Esophagus squamous epithelium (tissue), 5 donors: ENCODE data around the gene OGFR. TPM values are rescaled to one million over a fixed set of nuclear protein-coding genes. Genes with fewer than 3 reads are reported as not detected.

Source experiments
- DNase-seq: peaks from one replicate; lab custom pipeline; 2025; lab: John Stamatoyannopoulos, UW
- H3K27ac ChIP-seq, 4 donors: fragments of 200-600 bp; sonication (generic); one replicate each; pipeline ENCODE4 v1.5.1; 2016 to 2019; ENCODE audit warnings: mild to moderate bottlenecking in 1 of 4
- H3K27me3 ChIP-seq, 4 donors: fragments of 200-600 bp; sonication (generic); 1 replicate in 3 of 4; 2 replicates in 1 of 4; pipeline versions ENCODE4 v1.5.1 to v1.6.0; 2017 to 2021; ENCODE audit warnings: antibody characterized with exemption in 1 of 4
- H3K36me3 ChIP-seq, 3 donors: fragments of 200-600 bp; sonication (generic); one replicate each; pipeline ENCODE4 v1.5.1; 2016 to 2019
- H3K4me1 ChIP-seq, 3 donors: fragments of 200-600 bp; sonication (generic); one replicate each; pipeline ENCODE4 v1.5.1; 2017 to 2019
- H3K4me3 ChIP-seq, 4 donors: fragments of 200-600 bp; sonication (generic); 1 replicate in 3 of 4; 2 replicates in 1 of 4; pipeline ENCODE4 v1.5.1; 2016 to 2019; ENCODE audit warnings: mild to moderate bottlenecking in 2 of 4, moderate library complexity in 1 of 4
- H3K9me3 ChIP-seq, 3 donors: fragments of 200-600 bp; sonication (generic); one replicate each; pipeline ENCODE4 v1.5.1; 2016 to 2019
- CTCF ChIP-seq, 6 experiments: fragments of 450-650 bp in 4 of 6; fragments of 200-600 bp in 2 of 6; sonication (generic) in 2 of 6; IDR thresholded peaks; one replicate each; pipeline ENCODE4 v1.5.1; 2016 to 2019; ENCODE audit warnings: antibody characterized with exemption in 6 of 6, mild to moderate bottlenecking in 4 of 6, moderate library complexity in 4 of 6
- POLR2A ChIP-seq, 4 donors: fragments of 450-650 bp; IDR thresholded peaks; one replicate each; pipeline ENCODE4 v1.6.1; 2017; ENCODE audit warnings: antibody characterized with exemption in 4 of 4, mild to moderate bottlenecking in 4 of 4, moderate library complexity in 3 of 4
- WGBS, 2 donors: methylation state at CpG; one replicate each; pipeline ENCODE4 v1.1.5; 2018; 5-methylcytosine and 5-hydroxymethylcytosine counted together
- intact Hi-C: fragments of 100-400 bp; cut with DNase I; formaldehyde crosslinking; loops from one replicate; pipeline ENCODE4 v1.15.0; 2022
- total RNA-seq, 4 donors: library from RNA; depleted of rRNA; stranded (reverse); fragments of >200 nt; gene quantifications; one replicate each; pipeline ENCODE4 v1.1.0, GENCODE V29; 2016
- donor health status: DM: yes; HTN: yes; CAD: no.

Gene OGFR
- total RNA-seq, 4 donors from 2014 or later = 19.1 to 41.4 (median 27.3) TPM

- 85 to 88% methylated on average over 16 to 17 of the region's 23 CpGs for WGBS, 2 donors
- DNase-seq = no peak
- intact Hi-C loops = no loop called here
- Histone ChIP-seq H3K4me1 (peaks cover 11 to 40% (median 17%) of the 10 kb centered on the region in 3 donors), H3K9me3 (no peaks in the 10 kb centered on the region), H3K36me3 (peaks cover 0 to 37% (median 0%) of the 10 kb centered on the region in 3 donors), H3K4me3 (no peak overlapping the region), H3K27me3 (no peaks in the 10 kb centered on the region), H3K27ac (no peak overlapping the region)
- TF ChIP-seq POLR2A (IDR thresholded peaks at IDR 0.05) (no peak), CTCF (IDR thresholded peaks at IDR 0.05) (no peak)
Observed at GRCh38 chr20:62858058-62858830, 53.6 kb downstream of the OGFR start.

- Histone ChIP-seq H3K4me1 (peaks cover 11 to 40% (median 17%) of the 10 kb centered on the region in 3 donors), H3K4me3 (peak overlapping the region in 1 of 4 donors; percentile 74), H3K9me3 (no peaks in the 10 kb centered on the region), H3K27me3 (no peaks in the 10 kb centered on the region), H3K27ac (no peak overlapping the region), H3K36me3 (peaks cover 0 to 22% (median 0%) of the 10 kb centered on the region in 3 donors)
- intact Hi-C loops = no loop called here
- no peak for TF ChIP-seq POLR2A (IDR thresholded peaks at IDR 0.05)
- TF ChIP-seq CTCF (IDR thresholded peaks at IDR 0.05) = no peak
- WGBS, 2 donors = 92 to 100% methylated on average over 4 to 12 of the region's 12 CpGs
- DNase-seq = no peak
Observed at GRCh38 chr20:62859721-62860120, 55.1 kb downstream of the OGFR start.

GRCh38 chr20:62860391-62860923, 55.8 kb downstream of the OGFR start:
- Histone ChIP-seq H3K4me1 (peaks cover 11 to 40% (median 17%) of the 10 kb centered on the region in 3 donors), H3K27me3 (no peaks in the 10 kb centered on the region), H3K9me3 (no peaks in the 10 kb centered on the region), H3K4me3 (peak overlapping the region; percentile 28 to 74 (median 48)), H3K27ac (no peak overlapping the region), H3K36me3 (peaks cover 0 to 16% (median 0%) of the 10 kb centered on the region in 3 donors)
- TF ChIP-seq CTCF (IDR thresholded peaks at IDR 0.05) = peak in 1 of 6 experiments; percentile 4
- no peak for TF ChIP-seq POLR2A (IDR thresholded peaks at IDR 0.05)
- intact Hi-C loops = no loop called here
- DNase-seq = no peak
- 24 to 40% methylated on average over 2 to 9 of the region's 24 CpGs for WGBS, 2 donors

GRCh38 chr20:62860924-62861691, 56.5 kb downstream of the OGFR start:
- H3K27me3 ChIP-seq = no peaks in the 10 kb centered on the region
- H3K4me3 ChIP-seq = peak overlapping the region; percentile 28 to 74 (median 48)
- H3K27ac ChIP-seq = peak overlapping the region in 3 of 4 donors; percentile 59 to 70 (median 60)
- peaks cover 0 to 12% (median 0%) of the 10 kb centered on the region in 3 donors for H3K36me3 ChIP-seq
- no peak for DNase-seq
- intact Hi-C loops = no loop called here
- TF ChIP-seq CTCF (IDR thresholded peaks at IDR 0.05) (no peak), POLR2A (IDR thresholded peaks at IDR 0.05) (no peak)
- no CpG with 5 or more reads among the region's 129 CpGs for WGBS, 2 donors
- peaks cover 11 to 40% (median 17%) of the 10 kb centered on the region in 3 donors for H3K4me1 ChIP-seq
- H3K9me3 ChIP-seq = no peaks in the 10 kb centered on the region
